ENCODE measurements around the gene CPVL.

- TF ChIP-seq CTCF (conservative IDR thresholded peaks at IDR 0.05; ENCODE audit: low read depth, low read length) (no peak), EZH2 (IDR thresholded peaks at IDR 0.05; ENCODE audit: borderline replicate concordance, low read depth, low read length, poor library complexity, severe bottlenecking) (no peak)
These were observed 191.4 kb downstream of the CPVL start for GRCh38 chr7:28954946-28955345.
